ENCODE measurements around the gene AHSP. TPM values are rescaled to one million over a fixed set of nuclear protein-coding genes. Genes with fewer than 3 reads are reported as not detected.
A peak's percentile ranks its signal among the peaks of the same experiment; 100 is the strongest.
"Not testable (repeated sequence)": the region's sequence is repeated elsewhere in the genome, so short reads cannot be mapped to it uniquely, and the experiment has no call there.

The AHSP gene
- total RNA-seq, 1 donor from 2014 or later, result not detected

- no peak for DNase-seq (ENCODE audit: low read depth)
Measured at GRCh38 chr16:31530405-31530804, 2.7 kb downstream of the AHSP start.

- no peak for DNase-seq (ENCODE audit: low read depth)
Measured at GRCh38 chr16:31531096-31531495, 3.4 kb downstream of the AHSP start.

- DNase-seq (ENCODE audit: low read depth), result no peak
Measured at GRCh38 chr16:31532120-31532519, 4.4 kb downstream of the AHSP start.

GRCh38 chr16:31532896-31533295, 5.2 kb downstream of the AHSP start:
- DNase-seq (ENCODE audit: low read depth), result no peak

- DNase-seq (ENCODE audit: low read depth), result no peak
Measured at GRCh38 chr16:31535737-31536136, 8.0 kb downstream of the AHSP start.

GRCh38 chr16:31536804-31537361, 9.2 kb downstream of the AHSP start:
- DNase-seq (ENCODE audit: low read depth), result no peak

GRCh38 chr16:31537362-31538242, 9.9 kb downstream of the AHSP start:
- DNase-seq (ENCODE audit: low read depth), result no peak

- DNase-seq (ENCODE audit: low read depth), result not testable (repeated sequence)
Measured at GRCh38 chr16:31538243-31538598, 10.5 kb downstream of the AHSP start.

- not testable (repeated sequence) for DNase-seq (ENCODE audit: low read depth)
Measured at GRCh38 chr16:31539762-31540161, 12.1 kb downstream of the AHSP start.

GRCh38 chr16:31542763-31543162, 15.1 kb downstream of the AHSP start:
- no peak for DNase-seq (ENCODE audit: low read depth)

- no peak for DNase-seq (ENCODE audit: low read depth)
Measured at GRCh38 chr16:31561426-31562233, 33.9 kb downstream of the AHSP start.

- no peak for DNase-seq (ENCODE audit: low read depth)
Measured at GRCh38 chr16:31568577-31569359, 41.1 kb downstream of the AHSP start.

GRCh38 chr16:31569360-31569717, 41.6 kb downstream of the AHSP start:
- DNase-seq (ENCODE audit: low read depth), result no peak

- no peak for DNase-seq (ENCODE audit: low read depth)
Measured at GRCh38 chr16:31572821-31573220, 45.1 kb downstream of the AHSP start.

- peak; percentile 29 for DNase-seq (ENCODE audit: low read depth)
Measured at GRCh38 chr16:31574159-31574558, 46.5 kb downstream of the AHSP start.

- no peak for DNase-seq (ENCODE audit: low read depth)
Measured at GRCh38 chr16:31577411-31577810, 49.7 kb downstream of the AHSP start.

Other genes starting within 250 kb of the AHSP start
- 0.40 TPM in 1 of 2 replicates, not detected in the other for gene ITGAX, start 172.7 kb upstream of the AHSP start, total RNA-seq
- gene ITGAD, start 134.6 kb upstream of the AHSP start, total RNA-seq, result not detected in 2 replicates
- gene COX6A2, start 99.5 kb upstream of the AHSP start, total RNA-seq, result 68.6 and 227 TPM in 2 replicates
- 1.8 and 2.2 TPM in 2 replicates for gene ZNF843, start 85.1 kb upstream of the AHSP start, total RNA-seq
- gene ARMC5, start 68.4 kb upstream of the AHSP start, total RNA-seq, result 17.2 and 21.5 TPM in 2 replicates
- 25.4 and 44.5 TPM in 2 replicates for gene TGFB1I1, start 55.7 kb upstream of the AHSP start, total RNA-seq
- gene SLC5A2, start 44.8 kb upstream of the AHSP start, total RNA-seq, result 0.05 TPM in 1 of 2 replicates, not detected in the other
- 52.6 and 58.9 TPM in 2 replicates for gene RUSF1, start 19.5 kb upstream of the AHSP start, total RNA-seq